GM23338 (cell line): ENCODE measurements around the gene EP300. TPM values are rescaled to one million over a fixed set of nuclear protein-coding genes. Genes with fewer than 3 reads are reported as not detected.
A peak's percentile ranks its signal among the peaks of the same experiment; 100 is the strongest.

ENCODE experiments used
- ATAC-seq: fragments of 200-7000 bp; cut with Tn5 transposase; 3 replicates; pipeline ENCODE4 v1.9.1; 2020
- DNase-seq: peaks from one replicate; pipeline ENCODE4 v3.0.0-alpha.2; 2015; ENCODE audit warnings: low spot score
- H2AFZ ChIP-seq: fragments of 200-600 bp; sonication (generic); 2 replicates; pipeline ENCODE4 v1.8.0; 2016; ENCODE audit warnings: antibody characterized with exemption, mild to moderate bottlenecking, moderate library complexity
- H3F3A ChIP-seq: fragments of 200-600 bp; sonication (generic); replicated peaks from 2 replicates; pipeline ENCODE4 v1.8.0; 2017; ENCODE audit warnings: antibody characterized with exemption, mixed run types, low read depth
- H3K27ac ChIP-seq: fragments of 200-600 bp; sonication (generic); 2 replicates; pipeline ENCODE4 v1.6.1; 2016; ENCODE audit warnings: low read depth
- H3K27me3 ChIP-seq: fragments of 200-600 bp; sonication (generic); 2 replicates; pipeline ENCODE4 v1.8.0; 2016; ENCODE audit warnings: mild to moderate bottlenecking, mixed run types, moderate library complexity; ENCODE audit not compliant: insufficient read depth
- H3K36me3 ChIP-seq: fragments of 200-600 bp; sonication (generic); 2 replicates; pipeline ENCODE4 v1.8.0; 2016; ENCODE audit warnings: mild to moderate bottlenecking; ENCODE audit not compliant: insufficient read depth
- H3K4me1 ChIP-seq: fragments of 200-600 bp; sonication (generic); 2 replicates; pipeline ENCODE4 v1.8.0; 2016; ENCODE audit warnings: mild to moderate bottlenecking, moderate library complexity; ENCODE audit not compliant: insufficient read depth
- H3K4me2 ChIP-seq: fragments of 200-600 bp; sonication (generic); 2 replicates; pipeline ENCODE4 v1.7.1; 2017; ENCODE audit warnings: mixed run types
- H3K4me3 ChIP-seq: fragments of 200-600 bp; sonication (generic); 2 replicates; pipeline ENCODE4 v1.6.1; 2016; ENCODE audit warnings: mixed run types
- H3K79me2 ChIP-seq: fragments of 200-600 bp; sonication (generic); replicated peaks from 2 replicates; pipeline ENCODE4 v1.8.0; 2017; ENCODE audit warnings: mild to moderate bottlenecking; ENCODE audit not compliant: insufficient read depth
- H3K9me2 ChIP-seq: fragments of 200-600 bp; sonication (generic); 2 replicates; pipeline ENCODE4 v1.8.0; 2017; ENCODE audit not compliant: insufficient read depth
- H4K20me1 ChIP-seq: fragments of 200-600 bp; sonication (generic); replicated peaks from 2 replicates; pipeline ENCODE4 v1.8.0; 2017; ENCODE audit warnings: mild to moderate bottlenecking; ENCODE audit not compliant: insufficient read depth
- H3K27ac Mint-ChIP-seq: 2 replicates; pipeline ENCODE4 v1.8.0; 2020; ENCODE audit warnings: inconsistent platforms, mild to moderate bottlenecking, moderate library complexity, mixed read lengths
- H3K27me3 Mint-ChIP-seq: 3 replicates; pipeline ENCODE4 v1.8.0; 2022; ENCODE audit warnings: low read depth, mild to moderate bottlenecking, moderate library complexity, mixed read lengths, inconsistent platforms; ENCODE audit not compliant: insufficient read depth, poor library complexity
- H3K36me3 Mint-ChIP-seq: 3 replicates; pipeline ENCODE4 v1.8.0; 2021; ENCODE audit warnings: low read depth, mild to moderate bottlenecking, inconsistent platforms, moderate library complexity, mixed read lengths
- H3K4me1 Mint-ChIP-seq: 3 replicates; pipeline ENCODE4 v1.8.0; 2020; ENCODE audit warnings: mild to moderate bottlenecking, inconsistent platforms, mixed read lengths
- H3K4me3 Mint-ChIP-seq: 3 replicates; pipeline ENCODE4 v1.8.0; 2021; ENCODE audit warnings: moderate library complexity, mild to moderate bottlenecking, inconsistent platforms, mixed read lengths
- H3K9me3 Mint-ChIP-seq: 3 replicates; pipeline ENCODE4 v1.8.0; 2020; ENCODE audit warnings: moderate library complexity, mild to moderate bottlenecking, inconsistent platforms, mixed read lengths
- CREB1 ChIP-seq: fragments of 250-450 bp; sonication (Bioruptor Pico); IDR thresholded peaks from 2 replicates; pipeline ENCODE4 v1.5.0; 2020; ENCODE audit warnings: low read depth, mild to moderate bottlenecking, moderate library complexity
- EZH2 ChIP-seq: fragments of 200-600 bp; sonication (generic); IDR thresholded peaks from one replicate; pipeline ENCODE4 v1.8.0; 2017; ENCODE audit warnings: antibody characterized with exemption, mild to moderate bottlenecking, low read depth; ENCODE audit not compliant: unreplicated experiment
- JUNB ChIP-seq: IDR thresholded peaks from one replicate; pipeline ENCODE4 v1.6.1; 2016; ENCODE audit warnings: antibody characterized with exemption; ENCODE audit not compliant: unreplicated experiment
- NANOG ChIP-seq: IDR thresholded peaks from 2 replicates; pipeline ENCODE4 v1.6.1; 2016; ENCODE audit warnings: antibody characterized with exemption, borderline replicate concordance
- POLR2AphosphoS5 ChIP-seq: IDR thresholded peaks from 2 replicates; pipeline ENCODE4 v1.6.1; 2016; ENCODE audit warnings: antibody characterized with exemption, low read depth
- STAT1 ChIP-seq: IDR thresholded peaks from one replicate; pipeline ENCODE4 v1.6.1; 2016; ENCODE audit warnings: antibody characterized with exemption; ENCODE audit not compliant: unreplicated experiment
- ZNF331 ChIP-seq: fragments of 250-450 bp; sonication (Bioruptor Pico); IDR thresholded peaks from 2 replicates; pipeline ENCODE4 v1.5.0; 2020; ENCODE audit warnings: low read depth, mild to moderate bottlenecking, moderate library complexity
- polyA plus RNA-seq: library from polyadenylated mRNA; unstranded; fragments of >200 nt; fragmentation: Nextera tagmentation; extraction: Ambion mirVana; gene quantifications from 2 replicates; pipeline ENCODE4 v1.2.1, GENCODE V29; 2016
- total RNA-seq: library from RNA; depleted of rRNA; stranded (reverse); fragments of >200 nt; shearing (Covaris generic); gene quantifications from 2 replicates; pipeline ENCODE4 v1.2.3, GENCODE V29; 2014
- TF ChIP-seq, protein P1 (sequence below), 2 experiments: fragments of 200-600 bp in 1 of 2; sonication (generic) in 1 of 2; conservative IDR thresholded peaks; 2 replicates each; pipeline versions ENCODE4 v1.5.1 to v1.6.1; 2016 to 2017; ENCODE audit warnings: antibody characterized with exemption in 2 of 2, low read depth in 2 of 2, mild to moderate bottlenecking in 2 of 2, moderate library complexity in 1 of 2
- TF ChIP-seq, protein P2 (sequence below): IDR thresholded peaks from one replicate; pipeline ENCODE4 v1.6.1; 2018; ENCODE audit warnings: antibody characterized with exemption; ENCODE audit not compliant: unreplicated experiment

EP300 gene
- total and polyA plus RNA-seq, 2 experiments from 2014 or later: 40.7 to 129 TPM

DNA sequence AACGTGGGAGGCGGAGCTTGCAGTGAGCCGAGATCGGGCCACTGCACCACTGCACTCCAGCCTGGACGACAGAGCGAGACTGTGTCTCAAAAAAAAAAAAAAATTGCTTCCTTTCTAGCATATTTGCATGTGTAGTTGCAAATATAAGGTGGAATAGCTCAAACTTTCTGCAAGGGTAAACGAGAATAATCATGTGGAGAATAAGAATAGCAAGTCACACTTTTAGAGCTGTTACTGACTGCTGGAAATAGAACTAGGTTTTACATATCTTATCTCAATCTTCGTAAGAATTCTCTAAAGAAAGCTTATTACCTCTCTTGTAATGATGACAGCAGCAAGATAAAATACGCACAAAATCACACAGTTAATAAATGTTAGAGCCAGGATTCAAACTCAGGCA, 114.3 kb downstream of the EP300 start:
- Histone ChIP-seq H2AFZ (no peak overlapping the region), H4K20me1 (no peaks in the 10 kb centered on the region; the same call in 1 of the 2 replicates), H3K36me3 (peaks cover 4% of the 10 kb centered on the region; the same call in 1 of the 2 replicates), H3K27me3 (no peaks in the 10 kb centered on the region; the same call in 1 of the 2 replicates), H3K4me1 (no peaks in the 10 kb centered on the region), H3F3A (0 out of 2 replicates have a peak, but pooled peaks cover 3% of the 10 kb centered on the region), H3K79me2 (peaks cover 21% of the 10 kb centered on the region), H3K4me3 (no peak overlapping the region), H3K4me2 (no peak overlapping the region), H3K27ac (no peak overlapping the region), H3K9me2 (no peaks in the 10 kb centered on the region)
- peaks cover 16% of the 10 kb centered on the region for H3K27me3 Mint-ChIP-seq
- peak overlapping the region; percentile 57 for H3K4me3 Mint-ChIP-seq
- no peak for TF ChIP-seq CREB1
- TF ChIP-seq, protein P1, sequence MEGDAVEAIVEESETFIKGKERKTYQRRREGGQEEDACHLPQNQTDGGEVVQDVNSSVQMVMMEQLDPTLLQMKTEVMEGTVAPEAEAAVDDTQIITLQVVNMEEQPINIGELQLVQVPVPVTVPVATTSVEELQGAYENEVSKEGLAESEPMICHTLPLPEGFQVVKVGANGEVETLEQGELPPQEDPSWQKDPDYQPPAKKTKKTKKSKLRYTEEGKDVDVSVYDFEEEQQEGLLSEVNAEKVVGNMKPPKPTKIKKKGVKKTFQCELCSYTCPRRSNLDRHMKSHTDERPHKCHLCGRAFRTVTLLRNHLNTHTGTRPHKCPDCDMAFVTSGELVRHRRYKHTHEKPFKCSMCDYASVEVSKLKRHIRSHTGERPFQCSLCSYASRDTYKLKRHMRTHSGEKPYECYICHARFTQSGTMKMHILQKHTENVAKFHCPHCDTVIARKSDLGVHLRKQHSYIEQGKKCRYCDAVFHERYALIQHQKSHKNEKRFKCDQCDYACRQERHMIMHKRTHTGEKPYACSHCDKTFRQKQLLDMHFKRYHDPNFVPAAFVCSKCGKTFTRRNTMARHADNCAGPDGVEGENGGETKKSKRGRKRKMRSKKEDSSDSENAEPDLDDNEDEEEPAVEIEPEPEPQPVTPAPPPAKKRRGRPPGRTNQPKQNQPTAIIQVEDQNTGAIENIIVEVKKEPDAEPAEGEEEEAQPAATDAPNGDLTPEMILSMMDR (conservative IDR thresholded peaks at IDR 0.05; ENCODE audit: low read depth in 2 of 2): no peak
- peaks cover 13% of the 10 kb centered on the region for H3K36me3 Mint-ChIP-seq
- peaks cover 3% of the 10 kb centered on the region for H3K4me1 Mint-ChIP-seq
- H3K9me3 Mint-ChIP-seq: no peaks in the 10 kb centered on the region
- H3K27ac Mint-ChIP-seq: no peak overlapping the region
- ATAC-seq: no peak
- DNase-seq: no peak

DNA sequence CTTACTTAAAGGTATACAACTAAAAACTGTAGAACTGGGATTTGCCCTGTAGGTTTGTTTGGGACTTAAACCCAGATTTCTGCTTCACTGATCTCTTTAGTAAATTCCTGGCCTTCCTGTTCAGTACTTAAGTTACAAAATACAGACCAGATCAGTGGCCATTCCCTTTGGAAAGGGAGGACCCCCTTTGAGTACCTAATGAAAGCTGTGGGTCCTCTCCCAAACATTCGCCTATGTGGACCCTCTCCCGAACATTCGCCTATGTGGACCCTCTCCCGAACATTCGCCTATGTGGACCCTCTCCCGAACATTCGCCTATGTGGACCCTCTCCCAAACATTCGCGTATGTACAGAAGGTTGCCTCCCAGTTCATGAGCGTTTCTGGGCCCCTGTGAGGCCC, 123.0 kb downstream of the EP300 start:
- Histone ChIP-seq H3K79me2 (no peaks in the 10 kb centered on the region), H3K4me1 (peaks cover 17% of the 10 kb centered on the region), H3F3A (peaks cover 6% of the 10 kb centered on the region; the same call in 1 of the 2 replicates), H3K27me3 (no peaks in the 10 kb centered on the region), H3K27ac (no peak overlapping the region), H2AFZ (no peak overlapping the region), H3K4me2 (no peak overlapping the region), H4K20me1 (no peaks in the 10 kb centered on the region), H3K9me2 (no peaks in the 10 kb centered on the region), H3K4me3 (no peak overlapping the region), H3K36me3 (peaks cover 26% of the 10 kb centered on the region)
- Mint-ChIP-seq H3K27ac (no peak overlapping the region), H3K36me3 (peaks cover 84% of the 10 kb centered on the region), H3K9me3 (peaks cover 16% of the 10 kb centered on the region), H3K4me3 (no peak overlapping the region; the same call in 2 of the 3 replicates), H3K4me1 (peaks cover 23% of the 10 kb centered on the region), H3K27me3 (peaks cover 8% of the 10 kb centered on the region)
- ATAC-seq (no peak), DNase-seq (no peak)
- TF ChIP-seq ZNF331 (CRISPR knock-in tag): no peak
- no peak for TF ChIP-seq POLR2AphosphoS5
- TF ChIP-seq, protein P2, sequence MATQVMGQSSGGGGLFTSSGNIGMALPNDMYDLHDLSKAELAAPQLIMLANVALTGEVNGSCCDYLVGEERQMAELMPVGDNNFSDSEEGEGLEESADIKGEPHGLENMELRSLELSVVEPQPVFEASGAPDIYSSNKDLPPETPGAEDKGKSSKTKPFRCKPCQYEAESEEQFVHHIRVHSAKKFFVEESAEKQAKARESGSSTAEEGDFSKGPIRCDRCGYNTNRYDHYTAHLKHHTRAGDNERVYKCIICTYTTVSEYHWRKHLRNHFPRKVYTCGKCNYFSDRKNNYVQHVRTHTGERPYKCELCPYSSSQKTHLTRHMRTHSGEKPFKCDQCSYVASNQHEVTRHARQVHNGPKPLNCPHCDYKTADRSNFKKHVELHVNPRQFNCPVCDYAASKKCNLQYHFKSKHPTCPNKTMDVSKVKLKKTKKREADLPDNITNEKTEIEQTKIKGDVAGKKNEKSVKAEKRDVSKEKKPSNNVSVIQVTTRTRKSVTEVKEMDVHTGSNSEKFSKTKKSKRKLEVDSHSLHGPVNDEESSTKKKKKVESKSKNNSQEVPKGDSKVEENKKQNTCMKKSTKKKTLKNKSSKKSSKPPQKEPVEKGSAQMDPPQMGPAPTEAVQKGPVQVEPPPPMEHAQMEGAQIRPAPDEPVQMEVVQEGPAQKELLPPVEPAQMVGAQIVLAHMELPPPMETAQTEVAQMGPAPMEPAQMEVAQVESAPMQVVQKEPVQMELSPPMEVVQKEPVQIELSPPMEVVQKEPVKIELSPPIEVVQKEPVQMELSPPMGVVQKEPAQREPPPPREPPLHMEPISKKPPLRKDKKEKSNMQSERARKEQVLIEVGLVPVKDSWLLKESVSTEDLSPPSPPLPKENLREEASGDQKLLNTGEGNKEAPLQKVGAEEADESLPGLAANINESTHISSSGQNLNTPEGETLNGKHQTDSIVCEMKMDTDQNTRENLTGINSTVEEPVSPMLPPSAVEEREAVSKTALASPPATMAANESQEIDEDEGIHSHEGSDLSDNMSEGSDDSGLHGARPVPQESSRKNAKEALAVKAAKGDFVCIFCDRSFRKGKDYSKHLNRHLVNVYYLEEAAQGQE: no peak
- TF ChIP-seq, protein P1 (conservative IDR thresholded peaks at IDR 0.05; ENCODE audit: low read depth in 2 of 2): no peak
- no peak for TF ChIP-seq STAT1
- no peak for TF ChIP-seq NANOG
- TF ChIP-seq JUNB: no peak
- TF ChIP-seq CREB1: no peak
- no peak for TF ChIP-seq EZH2
